HUES64 (cell line): ENCODE results near the gene GNG10.

Experiments used
- H3K27ac ChIP-seq: 2 replicates; pipeline ENCODE4 v1.7.0; 2013; ENCODE audit warnings: low read depth, low read length, inconsistent platforms
- H3K27me3 ChIP-seq: 2 replicates; pipeline ENCODE4 v1.6.1; 2013; ENCODE audit warnings: mild to moderate bottlenecking, low read length; ENCODE audit not compliant: insufficient read depth
- H3K36me3 ChIP-seq: 2 replicates; pipeline ENCODE4 v1.6.1; 2013; ENCODE audit warnings: mild to moderate bottlenecking, low read length; ENCODE audit not compliant: insufficient read depth
- H3K4me1 ChIP-seq: 2 replicates; pipeline ENCODE4 v1.6.1; 2013; ENCODE audit warnings: mild to moderate bottlenecking, low read length, moderate library complexity; ENCODE audit not compliant: insufficient read depth
- H3K4me3 ChIP-seq: 2 replicates; pipeline ENCODE4 v1.5.1; 2013; ENCODE audit warnings: mild to moderate bottlenecking, low read length, moderate library complexity
- H3K9ac ChIP-seq: 2 replicates; pipeline ENCODE4 v1.6.1; 2013; ENCODE audit warnings: mild to moderate bottlenecking, low read depth, low read length
- H3K9me3 ChIP-seq: 2 replicates; pipeline ENCODE4 v1.6.1; 2013; ENCODE audit warnings: low read depth, low read length; ENCODE audit not compliant: insufficient read depth
- WGBS: fragments of 150-250, 120-280 bp; methylation state at CpG from one replicate; pipeline ENCODE4 v1.1.7; 2013; ENCODE audit warnings: missing lambda C conversion rate; 5-methylcytosine and 5-hydroxymethylcytosine counted together

Gene GNG10

DNA sequence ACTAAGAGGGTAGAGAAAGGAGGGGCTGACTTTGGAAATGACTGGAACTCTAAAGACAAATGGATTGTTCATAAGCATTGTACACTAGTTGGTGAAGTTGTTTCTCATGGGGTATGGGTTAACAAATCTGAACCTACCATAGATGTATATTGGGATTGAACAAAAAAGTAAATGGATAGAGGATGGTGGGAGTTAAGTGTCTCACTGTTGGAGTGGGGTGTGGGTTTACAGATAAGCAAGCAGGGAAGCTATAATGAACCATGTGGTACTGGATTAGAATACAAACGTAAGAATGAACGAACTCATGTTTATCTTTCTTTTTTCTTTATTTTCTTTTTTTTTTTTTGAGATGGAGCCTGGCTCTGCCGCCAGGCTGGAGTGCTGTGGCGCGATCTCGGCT lies 17.8 kb downstream of the GNG10 start:
- WGBS, result 98% methylated on average over 6 of the region's 6 CpGs
- Histone ChIP-seq H3K36me3 (0 out of 2 replicates have a peak, but pooled peaks cover 9% of the 10 kb centered on the region), H3K4me1 (no peaks in the 10 kb centered on the region), H3K4me3 (no peak overlapping the region), H3K27me3 (no peaks in the 10 kb centered on the region), H3K9me3 (peaks cover 2% of the 10 kb centered on the region; the same call in 1 of the 2 replicates), H3K27ac (no peak overlapping the region), H3K9ac (no peak overlapping the region)

DNA sequence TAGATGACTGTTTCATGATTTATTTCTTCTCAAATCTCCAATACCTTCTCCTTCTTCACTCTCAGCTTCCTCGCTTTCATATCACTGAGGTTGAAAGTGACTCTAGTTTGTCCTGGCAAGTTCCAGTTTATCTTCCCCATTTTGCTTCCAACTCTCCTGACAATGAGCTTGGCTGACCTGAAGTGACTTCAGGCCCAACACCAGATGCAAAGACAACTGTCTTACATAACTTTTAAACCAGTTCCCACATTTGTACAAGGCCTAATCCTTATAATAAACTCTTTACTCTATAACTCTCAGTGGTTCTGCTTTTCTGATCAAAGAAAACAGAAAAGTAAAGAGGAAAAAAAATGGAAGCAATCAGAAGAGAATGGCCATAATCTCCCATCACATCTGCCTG lies 22.0 kb downstream of the GNG10 start:
- Histone ChIP-seq H3K27me3 (no peaks in the 10 kb centered on the region), H3K4me1 (no peaks in the 10 kb centered on the region), H3K4me3 (no peak overlapping the region), H3K27ac (no peak overlapping the region), H3K36me3 (0 out of 2 replicates have a peak, but pooled peaks cover 9% of the 10 kb centered on the region), H3K9ac (no peak overlapping the region), H3K9me3 (peaks cover 2% of the 10 kb centered on the region; the same call in 1 of the 2 replicates)
- 95% methylated on average over 1 of the region's 1 CpG for WGBS

DNA sequence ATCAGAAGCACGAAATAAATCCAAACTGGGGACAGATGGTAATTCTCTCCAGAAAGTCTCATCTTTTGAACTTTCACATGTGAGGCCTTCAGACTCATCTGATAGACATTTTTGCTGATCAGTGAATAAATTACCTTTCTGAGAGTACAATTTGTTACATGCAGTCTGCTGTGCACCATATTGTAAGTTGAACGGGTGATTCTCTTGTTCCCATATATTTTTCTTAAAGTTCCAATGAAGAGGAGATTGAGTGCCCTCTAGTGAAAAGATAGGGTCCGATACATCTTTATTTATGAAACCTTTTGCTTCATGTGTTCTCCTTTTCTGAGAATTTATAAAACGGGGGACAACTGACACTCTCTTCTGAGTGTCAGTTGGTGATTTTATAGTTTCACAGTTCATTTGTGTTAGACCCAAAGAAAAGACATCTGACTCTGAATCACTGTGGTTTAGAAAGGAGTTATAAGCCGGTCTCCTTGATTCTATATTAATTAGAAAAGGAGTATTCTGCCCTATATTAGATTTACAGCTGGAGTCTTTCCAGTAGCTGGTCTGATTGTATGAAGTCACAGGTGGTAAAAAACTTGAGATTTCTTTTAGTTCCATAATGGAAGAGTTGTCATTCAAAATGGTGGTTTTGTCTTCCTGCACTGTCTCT lies 30.4 kb downstream of the GNG10 start:
- Histone ChIP-seq H3K4me3 (no peak overlapping the region), H3K27ac (no peak overlapping the region), H3K9ac (no peak overlapping the region), H3K36me3 (no peaks in the 10 kb centered on the region), H3K4me1 (0 out of 2 replicates have a peak, but pooled peaks cover 8% of the 10 kb centered on the region), H3K27me3 (no peaks in the 10 kb centered on the region), H3K9me3 (no peaks in the 10 kb centered on the region)
- 71% methylated on average over 4 of the region's 5 CpGs for WGBS

DNA sequence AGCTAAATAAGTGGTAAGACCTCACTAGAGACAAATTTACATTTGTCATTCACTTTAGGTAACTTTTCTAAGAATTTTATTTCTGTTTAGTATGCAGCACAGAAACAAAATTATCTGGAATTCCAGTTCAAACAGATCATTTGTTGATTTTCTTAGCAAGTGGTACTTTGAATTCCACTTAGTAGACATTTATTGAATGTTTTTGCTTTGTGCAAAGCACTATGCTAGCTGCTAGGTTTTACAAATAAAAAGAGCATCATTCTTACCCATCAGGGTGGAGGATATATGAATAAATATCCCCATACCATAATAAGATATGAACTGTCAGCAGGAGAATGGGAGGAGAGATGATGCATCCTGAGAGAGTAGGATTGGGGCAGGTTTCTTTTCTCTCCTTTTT lies 35.4 kb downstream of the GNG10 start:
- Histone ChIP-seq H3K27ac (no peak overlapping the region), H3K9me3 (no peaks in the 10 kb centered on the region), H3K36me3 (no peaks in the 10 kb centered on the region), H3K4me1 (no peaks in the 10 kb centered on the region), H3K4me3 (no peak overlapping the region), H3K9ac (no peak overlapping the region), H3K27me3 (no peaks in the 10 kb centered on the region)

DNA sequence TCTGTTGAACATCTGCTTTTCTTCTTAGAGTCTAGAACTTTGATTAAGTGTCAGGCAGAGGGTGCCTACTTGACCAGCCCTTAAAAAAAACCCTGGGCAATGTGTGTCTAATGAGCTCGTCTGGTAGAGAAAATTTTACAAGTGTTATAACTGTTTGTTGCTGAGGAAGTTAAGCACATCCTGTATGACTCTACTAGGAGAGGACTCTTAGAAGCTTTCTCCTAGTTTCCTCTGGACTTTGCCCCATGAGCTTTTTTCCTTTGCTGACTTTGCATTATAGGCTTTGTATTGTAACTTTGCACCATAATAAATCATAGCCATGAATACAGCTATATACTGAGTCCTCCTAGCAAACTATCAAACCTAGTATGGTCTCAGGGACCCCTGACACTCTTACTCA lies 39.4 kb downstream of the GNG10 start:
- no peak overlapping the region for H3K9ac ChIP-seq
- no peaks in the 10 kb centered on the region for H3K36me3 ChIP-seq
- H3K27ac ChIP-seq, result no peak overlapping the region
- no peaks in the 10 kb centered on the region for H3K27me3 ChIP-seq
- H3K4me1 ChIP-seq, result no peaks in the 10 kb centered on the region
- no peaks in the 10 kb centered on the region for H3K9me3 ChIP-seq
- 69% methylated on average over 1 of the region's 1 CpG for WGBS
- H3K4me3 ChIP-seq, result no peak overlapping the region

DNA sequence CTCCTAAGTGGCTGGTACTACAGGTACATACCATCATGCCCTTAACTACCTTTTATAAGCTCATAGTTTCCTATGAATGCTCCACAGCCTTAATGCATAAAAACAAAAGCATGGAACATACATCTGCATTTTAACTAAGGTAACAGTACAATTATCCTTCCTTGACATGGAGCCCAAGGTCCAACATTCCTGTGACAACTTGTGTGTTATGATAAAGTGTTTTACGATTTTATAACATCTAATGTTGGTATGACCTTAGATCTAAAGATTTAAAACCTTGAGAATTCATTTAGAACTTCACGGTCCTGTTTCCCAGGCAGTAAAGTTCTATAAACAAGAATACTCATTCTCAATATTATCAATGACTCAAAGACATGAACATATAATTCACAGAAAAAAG lies 43.1 kb downstream of the GNG10 start:
- 100% methylated on average over 2 of the region's 2 CpGs for WGBS
- H3K4me3 ChIP-seq, result no peak overlapping the region

DNA sequence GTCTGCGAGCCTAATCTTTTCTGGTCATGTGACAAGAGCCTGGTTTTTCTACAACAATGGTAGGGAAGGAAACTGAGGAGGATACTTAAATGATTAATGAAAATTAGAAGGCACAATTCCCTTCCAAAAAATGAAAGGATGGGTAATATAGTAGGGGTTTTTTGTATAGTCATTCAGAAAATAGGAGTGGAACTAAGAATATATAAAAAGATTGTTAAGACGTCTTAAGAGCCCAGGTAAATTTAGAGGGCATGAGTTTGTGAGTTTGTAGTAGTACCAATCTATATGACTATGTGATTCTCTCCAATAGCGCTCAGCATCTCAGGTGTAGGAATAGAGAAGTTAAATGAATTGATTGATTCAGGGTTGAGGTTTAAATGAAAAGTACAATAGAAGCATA lies 50.1 kb downstream of the GNG10 start:
- 91% methylated on average over 3 of the region's 3 CpGs for WGBS
- Histone ChIP-seq H3K9me3 (no peaks in the 10 kb centered on the region), H3K4me1 (peaks cover 9% of the 10 kb centered on the region)

More for the DNA sequence above, 43.1 kb downstream of the GNG10 start:
- H3K36me3 ChIP-seq, result no peaks in the 10 kb centered on the region
- H3K9ac ChIP-seq, result no peak overlapping the region
- H3K27me3 ChIP-seq, result no peaks in the 10 kb centered on the region
- no peaks in the 10 kb centered on the region for H3K9me3 ChIP-seq
- H3K4me1 ChIP-seq, result no peaks in the 10 kb centered on the region
- H3K27ac ChIP-seq, result no peak overlapping the region

DNA sequence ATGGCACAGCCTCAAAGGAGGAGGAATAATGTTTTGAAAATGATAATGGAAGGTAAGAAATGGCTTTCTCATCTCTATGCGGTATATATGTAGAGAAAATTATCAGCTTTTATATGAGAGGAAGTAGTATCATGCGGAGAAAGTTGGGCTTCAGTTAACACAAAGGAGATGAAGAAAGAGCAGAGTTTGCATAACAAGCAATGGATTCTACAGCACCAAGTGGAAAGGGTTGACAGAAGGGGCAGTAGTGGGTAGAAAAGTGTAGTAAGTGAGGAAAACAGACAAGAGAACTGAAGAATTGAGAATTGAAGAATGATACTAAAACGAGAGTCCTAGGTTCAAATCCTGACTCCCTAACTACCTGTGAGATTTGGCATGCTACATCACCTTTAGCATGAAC lies 51.0 kb downstream of the GNG10 start:
- H3K4me3 ChIP-seq, result no peak overlapping the region
- H3K27me3 ChIP-seq, result no peaks in the 10 kb centered on the region
- H3K36me3 ChIP-seq, result no peaks in the 10 kb centered on the region
- no peaks in the 10 kb centered on the region for H3K9me3 ChIP-seq
- no peak overlapping the region for H3K9ac ChIP-seq
- 75% methylated on average over 3 of the region's 3 CpGs for WGBS
- H3K4me1 ChIP-seq, result peaks cover 9% of the 10 kb centered on the region
- no peak overlapping the region for H3K27ac ChIP-seq

More for the DNA sequence above, 50.1 kb downstream of the GNG10 start:
- H3K4me3 ChIP-seq, result no peak overlapping the region
- H3K36me3 ChIP-seq, result no peaks in the 10 kb centered on the region
- H3K27ac ChIP-seq, result no peak overlapping the region
- no peak overlapping the region for H3K9ac ChIP-seq
- no peaks in the 10 kb centered on the region for H3K27me3 ChIP-seq

DNA sequence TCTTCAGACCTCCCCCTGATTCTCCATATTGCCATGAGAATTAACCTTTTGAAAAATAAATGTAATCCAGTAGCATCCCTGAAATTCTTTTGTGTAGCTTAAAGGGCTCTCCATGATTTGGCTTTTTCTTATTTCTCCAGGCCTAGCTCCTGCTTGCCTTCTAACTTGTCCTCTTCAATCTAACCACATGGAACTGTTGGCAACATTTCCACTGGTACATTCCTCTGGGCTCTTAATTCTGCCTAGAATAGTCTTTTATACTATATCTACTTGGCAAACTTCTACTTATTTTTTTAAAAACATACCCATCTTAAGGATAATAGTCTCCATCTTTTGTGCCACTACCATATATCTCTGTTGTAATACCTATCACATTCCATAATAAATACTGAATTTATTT lies 54.1 kb downstream of the GNG10 start:
- no peak overlapping the region for H3K9ac ChIP-seq
- no peak overlapping the region for H3K4me3 ChIP-seq
- peaks cover 9% of the 10 kb centered on the region for H3K4me1 ChIP-seq
- no peaks in the 10 kb centered on the region for H3K36me3 ChIP-seq
- no peaks in the 10 kb centered on the region for H3K9me3 ChIP-seq
- no peak overlapping the region for H3K27ac ChIP-seq
- no peaks in the 10 kb centered on the region for H3K27me3 ChIP-seq

DNA sequence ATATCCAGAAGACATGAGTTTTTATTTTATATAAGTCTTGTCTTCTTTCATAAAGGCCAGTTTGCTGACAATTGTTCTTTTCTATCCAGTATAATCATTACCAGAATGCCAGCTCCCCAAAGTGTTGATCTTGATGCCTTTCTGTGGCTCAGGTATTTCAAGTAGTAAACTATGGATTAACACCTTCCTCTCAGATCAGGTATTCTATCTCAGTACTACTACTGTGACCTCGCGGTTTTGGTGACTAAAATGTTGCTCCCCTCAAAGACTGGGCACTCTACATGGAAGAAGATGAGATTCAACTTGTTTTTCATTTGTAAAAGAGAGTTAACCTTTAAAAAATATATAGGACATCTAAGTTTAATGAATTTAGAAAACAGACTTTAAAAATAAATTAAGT lies 58.1 kb downstream of the GNG10 start:
- no peak overlapping the region for H3K9ac ChIP-seq
- H3K27ac ChIP-seq, result no peak overlapping the region
- H3K4me3 ChIP-seq, result no peak overlapping the region
- 91% methylated on average over 2 of the region's 2 CpGs for WGBS
- no peaks in the 10 kb centered on the region for H3K36me3 ChIP-seq
- no peaks in the 10 kb centered on the region for H3K4me1 ChIP-seq
- no peaks in the 10 kb centered on the region for H3K27me3 ChIP-seq
- H3K9me3 ChIP-seq, result no peaks in the 10 kb centered on the region
